Measurements from ENCODE around the gene TUBA4B.

TUBA4B gene

DNA sequence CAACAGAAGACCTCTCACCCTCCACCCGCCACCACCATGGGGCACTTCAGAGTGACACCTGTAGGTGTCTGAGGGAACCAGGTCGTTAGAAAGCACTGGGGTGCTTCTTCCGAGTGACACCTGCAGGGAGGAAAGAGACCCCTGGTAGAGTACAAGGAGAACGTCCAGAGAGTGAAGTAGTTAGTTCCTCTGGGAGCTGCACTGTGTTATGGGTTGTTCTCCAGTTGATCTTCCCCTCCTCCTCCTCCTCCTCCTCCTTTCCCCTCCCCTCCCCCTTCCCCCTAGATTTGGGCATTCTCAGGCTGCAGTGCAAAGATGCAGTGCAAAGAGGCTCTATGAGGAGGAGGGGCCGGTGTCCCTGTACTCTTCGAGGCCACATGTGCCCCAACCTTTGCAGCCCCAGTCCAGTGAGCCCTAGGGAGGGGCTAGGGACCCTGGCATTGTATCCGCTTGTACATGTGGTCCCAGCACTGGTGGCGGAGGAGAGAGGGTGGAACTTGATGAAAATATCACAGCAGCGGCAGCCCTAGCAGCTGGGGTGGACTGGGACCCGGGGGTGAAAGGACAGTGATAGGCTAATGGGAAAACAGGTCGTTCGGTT, 27.0 kb downstream of the TUBA4B start:
- no peak for TF ChIP-seq CTCF (IDR thresholded peaks at IDR 0.05)
- no peak for TF ChIP-seq ZFX (IDR thresholded peaks at IDR 0.05; ENCODE audit: borderline replicate concordance)
- peak overlapping the region; percentile 74 for H3K27ac ChIP-seq

GRCh38 chr2:219280651-219281050, 27.6 kb downstream of the TUBA4B start:
- TF ChIP-seq ZFX (IDR thresholded peaks at IDR 0.05; ENCODE audit: borderline replicate concordance), result no peak
- no peak for TF ChIP-seq CTCF (IDR thresholded peaks at IDR 0.05)
- H3K27ac ChIP-seq, result no peak overlapping the region

DNA sequence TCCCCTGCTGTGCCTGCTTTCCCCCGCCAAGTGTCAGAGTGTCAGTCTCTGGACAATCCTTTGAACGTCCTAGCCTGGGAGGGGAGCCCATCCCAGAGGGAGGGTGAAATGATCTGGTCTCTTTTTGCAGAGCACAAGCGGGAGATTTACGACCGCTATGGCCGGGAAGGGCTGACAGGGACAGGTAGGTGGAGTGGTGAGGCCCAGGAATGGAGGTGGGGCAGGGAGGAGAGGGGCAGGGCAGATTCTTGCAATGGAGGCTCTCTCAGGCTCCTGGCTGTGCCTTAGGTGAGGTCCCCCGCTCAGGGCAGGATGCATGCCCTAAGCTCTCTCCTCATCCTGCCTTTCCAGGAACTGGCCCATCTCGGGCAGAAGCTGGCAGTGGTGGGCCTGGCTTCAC, 28.5 kb downstream of the TUBA4B start:
- H3K27ac ChIP-seq, result no peak overlapping the region
- no peak for TF ChIP-seq ZFX (IDR thresholded peaks at IDR 0.05; ENCODE audit: borderline replicate concordance)
- TF ChIP-seq CTCF (IDR thresholded peaks at IDR 0.05), result no peak

DNA sequence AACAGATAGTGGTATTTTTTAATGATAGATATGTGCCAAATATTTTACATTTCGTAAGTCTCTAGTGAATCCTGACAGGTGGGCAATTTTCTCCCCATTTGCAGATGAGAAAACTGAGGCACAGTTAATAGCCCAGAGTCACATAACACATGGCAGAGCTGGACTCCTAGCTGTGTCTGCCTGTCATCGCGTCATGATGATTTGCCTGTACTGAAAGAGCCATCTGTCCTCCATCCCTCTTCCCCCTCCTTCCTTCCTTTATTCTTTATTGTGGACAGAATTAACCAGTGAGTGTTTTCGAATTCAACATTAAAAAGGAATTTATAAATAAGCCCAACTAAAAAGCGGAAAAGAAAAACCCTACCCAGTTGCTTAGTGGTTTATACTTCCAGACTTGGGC, 29.3 kb downstream of the TUBA4B start:
- TF ChIP-seq ZFX (IDR thresholded peaks at IDR 0.05; ENCODE audit: borderline replicate concordance) (no peak), CTCF (IDR thresholded peaks at IDR 0.05) (no peak)
- H3K27ac ChIP-seq, result no peak overlapping the region

GRCh38 chr2:219282943-219283581, 30.0 kb downstream of the TUBA4B start:
- TF ChIP-seq ZFX (IDR thresholded peaks at IDR 0.05; ENCODE audit: borderline replicate concordance) (no peak), CTCF (IDR thresholded peaks at IDR 0.05) (no peak)
- H3K27ac ChIP-seq, result no peak overlapping the region

- no peak overlapping the region for H3K27ac ChIP-seq
- TF ChIP-seq CTCF (IDR thresholded peaks at IDR 0.05) (no peak), ZFX (IDR thresholded peaks at IDR 0.05; ENCODE audit: borderline replicate concordance) (no peak)
Observed at GRCh38 chr2:219284501-219285372, 31.7 kb downstream of the TUBA4B start.

- no peak overlapping the region for H3K27ac ChIP-seq
- no peak for TF ChIP-seq CTCF (IDR thresholded peaks at IDR 0.05)
- TF ChIP-seq ZFX (IDR thresholded peaks at IDR 0.05; ENCODE audit: borderline replicate concordance), result no peak
Observed at GRCh38 chr2:219285373-219285735, 32.3 kb downstream of the TUBA4B start.

Measured in 22Rv1 (cell line).